Sigmoid colon (tissue), 4 donors: ENCODE data around the gene C7.

ENCODE experiments used
- CTCF ChIP-seq, 4 experiments: fragments of 450-650 bp in 3 of 4; fragments of 200-600 bp in 1 of 4; IDR thresholded peaks; one replicate each; pipeline ENCODE4 v1.5.1; 2016 to 2019; ENCODE audit warnings: antibody characterized with exemption in 4 of 4, mild to moderate bottlenecking in 3 of 4, moderate library complexity in 2 of 4
- POLR2AphosphoS5 ChIP-seq, 4 donors: sonication (generic); formaldehyde crosslinking; IDR thresholded peaks; one replicate each; pipeline ENCODE4 v1.6.1; 2017; ENCODE audit warnings: antibody characterized with exemption in 4 of 4

- TF ChIP-seq POLR2AphosphoS5 (IDR thresholded peaks at IDR 0.05) (no peak), CTCF (IDR thresholded peaks at IDR 0.05) (no peak)
These were observed 2.0 kb downstream of the C7 start for GRCh38 chr5:40911266-40911665.
